ENCODE data around the gene FSD1L.
"Not testable (repeated sequence)": the region's sequence is repeated elsewhere in the genome, so short reads cannot be mapped to it uniquely, and the experiment has no call there.

Gene FSD1L

GRCh38 chr9:105484226-105484625 lies 36.4 kb downstream of the FSD1L start:
- DNase-seq (ENCODE audit: low spot score), result no peak

- DNase-seq (ENCODE audit: low spot score), result no peak
Measured at GRCh38 chr9:105485131-105485530, 37.3 kb downstream of the FSD1L start.

DNA sequence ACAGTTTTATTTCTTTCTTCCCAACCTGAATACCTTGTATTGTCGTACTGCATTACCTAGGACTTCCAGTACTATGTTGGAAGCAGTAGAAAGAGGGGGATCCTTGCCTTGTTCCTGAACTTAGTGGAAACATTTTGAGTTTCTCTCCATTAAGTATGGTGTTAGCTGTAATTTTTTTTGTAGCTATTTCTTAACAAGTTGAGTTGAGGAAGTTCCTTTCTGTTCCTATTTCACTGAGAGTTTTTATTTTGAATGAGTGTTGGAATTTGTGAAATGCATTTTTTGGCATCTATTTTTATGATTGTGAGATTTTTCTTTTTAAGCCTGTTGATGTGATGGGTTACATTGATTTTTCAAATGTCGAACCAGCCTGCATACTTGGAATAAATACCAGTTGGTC lies 49.0 kb downstream of the FSD1L start:
- DNase-seq (ENCODE audit: low spot score), result no peak

DNA sequence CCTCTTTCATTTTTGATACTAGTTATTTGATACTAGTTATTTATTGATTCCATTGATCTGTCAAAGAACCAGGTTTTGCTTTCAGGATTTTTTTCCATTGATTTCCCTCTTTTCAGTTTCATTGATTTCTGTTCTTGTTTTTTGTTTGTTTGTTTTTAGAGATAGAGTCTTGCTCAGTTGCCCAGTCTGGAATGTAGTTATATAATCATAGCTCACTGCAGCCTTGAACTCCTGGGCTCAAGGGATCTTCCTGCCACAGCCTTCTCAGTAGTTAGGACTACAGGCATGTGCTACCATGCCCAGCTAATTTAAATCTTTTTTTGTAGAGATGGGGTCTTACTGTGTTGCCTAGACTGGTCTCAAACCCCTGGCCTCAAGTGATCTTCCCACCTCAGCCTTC lies 49.9 kb downstream of the FSD1L start:
- no peak for DNase-seq (ENCODE audit: low spot score)

DNA sequence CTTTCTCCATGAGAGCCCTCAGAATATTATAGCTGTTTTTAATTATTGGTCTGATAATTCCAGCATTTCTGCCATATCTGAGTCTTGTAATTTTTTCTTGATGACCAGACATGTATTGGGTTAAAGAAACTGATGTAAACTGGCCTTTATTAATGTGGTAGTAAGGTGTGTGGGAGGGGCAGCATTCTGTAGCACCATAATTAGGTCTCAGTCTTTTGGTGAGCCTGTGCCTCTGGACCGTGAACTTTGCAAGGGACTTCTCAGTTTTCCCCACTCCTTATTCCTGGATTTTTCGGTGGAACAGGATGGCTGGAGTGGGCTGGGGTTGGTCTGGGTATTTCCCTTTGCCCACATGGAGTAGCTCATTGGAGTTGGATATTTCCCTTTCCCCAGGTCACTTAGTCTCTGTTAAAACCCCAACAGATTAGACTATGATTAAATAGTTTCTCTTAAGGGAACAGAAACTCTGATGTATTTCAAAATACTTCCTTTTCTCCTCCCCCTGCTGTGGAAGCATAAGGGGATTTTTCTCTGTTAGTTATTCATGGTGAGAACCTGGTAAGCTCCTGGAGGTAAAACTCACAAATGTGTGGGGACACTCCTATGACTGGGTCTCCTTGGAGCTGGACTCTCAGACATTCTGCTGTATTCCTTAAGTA lies 52.4 kb downstream of the FSD1L start:
- DNase-seq (ENCODE audit: low spot score), result no peak

- no peak for DNase-seq (ENCODE audit: low spot score)
Measured at GRCh38 chr9:105501414-105501813, 53.6 kb downstream of the FSD1L start.

DNA sequence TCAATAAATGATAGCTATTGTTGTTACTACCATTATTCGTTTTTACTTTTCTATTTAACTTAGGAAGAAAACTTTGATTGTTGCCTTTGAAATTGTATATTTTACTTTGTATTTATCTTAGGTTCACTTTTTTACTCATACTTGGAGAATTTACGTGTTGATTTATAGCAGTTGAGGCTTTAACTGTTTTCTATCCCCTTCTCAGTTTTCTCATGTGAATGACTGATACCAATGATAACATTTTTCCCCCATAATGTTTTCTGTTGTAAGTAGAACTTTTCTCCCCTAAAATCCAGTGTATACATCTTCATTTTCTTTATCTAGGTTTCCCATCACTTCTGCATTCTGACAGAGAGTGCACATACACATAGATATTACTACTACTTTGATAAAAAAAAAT lies 54.4 kb downstream of the FSD1L start:
- DNase-seq (ENCODE audit: low spot score), result no peak

GRCh38 chr9:105503881-105504280 lies 56.0 kb downstream of the FSD1L start:
- no peak for DNase-seq (ENCODE audit: low spot score)

DNA sequence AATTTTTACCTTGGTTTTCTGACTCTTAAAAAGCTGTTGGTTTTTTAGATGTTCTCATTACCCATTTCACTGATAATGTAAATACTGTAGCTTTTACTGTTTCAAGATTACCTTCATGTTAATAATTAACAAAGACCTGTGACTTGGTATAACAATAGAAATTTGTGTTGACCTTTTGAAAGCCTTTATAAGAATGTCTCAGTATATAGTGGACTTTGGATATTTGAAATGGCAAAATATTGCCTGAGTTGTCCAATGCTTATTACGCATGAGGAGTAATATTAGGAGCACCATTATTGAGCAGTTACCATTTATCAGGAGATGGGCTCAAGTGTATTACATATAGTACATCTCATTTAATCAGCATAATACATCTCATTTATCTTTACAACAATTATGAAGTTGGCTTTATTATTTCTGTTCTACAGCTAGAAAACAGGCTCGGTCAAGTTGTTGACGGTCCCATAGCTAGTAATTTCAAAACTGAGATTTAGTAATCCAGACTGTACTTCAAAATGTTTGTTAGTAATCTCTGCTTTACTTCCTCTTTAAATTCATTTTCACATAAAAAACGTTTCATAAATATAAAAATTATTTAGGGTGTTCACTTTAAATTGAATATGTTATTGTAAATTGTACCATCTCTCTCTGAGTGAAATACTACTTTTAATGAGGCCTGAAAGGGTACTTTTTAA lies 59.4 kb downstream of the FSD1L start:
- DNase-seq (ENCODE audit: low spot score), result no peak

DNA sequence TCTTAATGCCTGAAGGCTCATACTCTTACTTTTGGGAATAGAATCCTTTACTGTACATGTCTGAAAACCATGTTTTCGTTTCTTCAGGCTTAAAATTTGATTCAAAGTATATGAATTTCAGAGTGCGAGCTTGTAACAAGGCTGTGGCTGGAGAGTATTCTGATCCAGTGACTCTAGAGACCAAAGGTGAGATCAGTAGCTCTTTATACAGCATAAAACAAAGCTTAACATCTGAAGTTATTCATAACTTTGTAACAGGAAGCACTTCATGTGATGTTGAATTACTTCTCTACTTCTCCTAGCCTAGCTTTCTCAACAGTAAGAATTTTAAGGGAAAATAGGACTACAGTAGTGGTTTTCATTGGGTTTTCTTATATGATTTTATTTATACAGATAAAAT lies 60.7 kb downstream of the FSD1L start:
- DNase-seq (ENCODE audit: low spot score), result no peak

GRCh38 chr9:105510024-105510423 lies 62.2 kb downstream of the FSD1L start:
- DNase-seq (ENCODE audit: low spot score), result no peak

- DNase-seq (ENCODE audit: low spot score), result no peak
Measured at GRCh38 chr9:105511446-105511845, 63.6 kb downstream of the FSD1L start.

DNA sequence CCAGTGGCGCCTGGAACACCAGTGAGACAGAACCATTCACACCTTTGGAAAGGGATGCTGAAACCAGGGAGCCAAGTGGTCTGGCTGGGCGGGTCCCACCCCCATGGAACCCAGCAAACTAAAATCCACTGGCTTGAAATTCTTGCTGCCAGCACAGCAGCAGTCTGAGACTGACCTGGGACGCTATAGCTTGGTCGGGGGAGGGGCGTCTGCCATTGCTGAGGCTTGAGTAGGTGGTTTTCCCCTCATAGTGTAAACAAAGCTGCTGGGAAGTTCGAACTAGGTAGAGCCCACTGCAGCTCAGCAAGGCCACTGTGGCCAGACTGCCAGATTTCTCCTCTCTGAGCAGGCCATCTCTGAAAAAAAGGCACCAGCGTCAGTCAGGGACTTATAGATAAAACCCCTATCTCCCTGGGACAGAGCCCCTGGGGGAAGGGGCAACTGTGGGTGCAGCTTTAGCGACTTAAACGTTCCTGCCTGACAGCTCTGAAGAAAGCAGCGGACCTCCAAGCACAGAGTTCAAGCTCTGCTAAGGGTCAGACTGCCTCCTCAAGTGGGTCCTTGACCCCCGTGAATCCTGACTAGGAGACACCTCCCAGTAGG lies 68.1 kb downstream of the FSD1L start:
- no peak for DNase-seq (ENCODE audit: low spot score)

- DNase-seq (ENCODE audit: low spot score), result not testable (repeated sequence)
Measured at GRCh38 chr9:105519710-105520369, 72.0 kb downstream of the FSD1L start.

DNA sequence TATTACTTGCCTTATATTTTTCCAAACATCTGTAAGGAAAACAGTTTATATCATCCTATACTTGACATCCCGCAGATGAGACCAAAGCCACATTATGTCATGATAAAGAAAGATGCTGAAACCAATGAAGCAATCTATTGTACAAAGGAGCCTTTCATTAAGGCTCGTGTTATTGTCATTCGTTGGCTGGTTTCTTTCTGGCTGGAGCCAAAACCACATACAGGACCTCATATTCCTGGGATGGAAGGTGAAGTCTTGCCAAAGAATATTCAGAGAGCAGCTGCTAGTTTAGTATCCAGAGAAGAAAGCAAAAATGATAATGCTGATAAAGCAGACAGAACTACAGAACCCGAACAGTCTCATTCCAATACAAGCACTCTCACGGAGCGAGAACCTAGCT lies 73.2 kb downstream of the FSD1L start:
- not testable (repeated sequence) for DNase-seq (ENCODE audit: low spot score)

GRCh38 chr9:105522618-105523385 lies 75.0 kb downstream of the FSD1L start:
- not testable (repeated sequence) for DNase-seq (ENCODE audit: low spot score)

GRCh38 chr9:105531530-105531929 lies 83.7 kb downstream of the FSD1L start:
- DNase-seq (ENCODE audit: low spot score), result no peak

DNA sequence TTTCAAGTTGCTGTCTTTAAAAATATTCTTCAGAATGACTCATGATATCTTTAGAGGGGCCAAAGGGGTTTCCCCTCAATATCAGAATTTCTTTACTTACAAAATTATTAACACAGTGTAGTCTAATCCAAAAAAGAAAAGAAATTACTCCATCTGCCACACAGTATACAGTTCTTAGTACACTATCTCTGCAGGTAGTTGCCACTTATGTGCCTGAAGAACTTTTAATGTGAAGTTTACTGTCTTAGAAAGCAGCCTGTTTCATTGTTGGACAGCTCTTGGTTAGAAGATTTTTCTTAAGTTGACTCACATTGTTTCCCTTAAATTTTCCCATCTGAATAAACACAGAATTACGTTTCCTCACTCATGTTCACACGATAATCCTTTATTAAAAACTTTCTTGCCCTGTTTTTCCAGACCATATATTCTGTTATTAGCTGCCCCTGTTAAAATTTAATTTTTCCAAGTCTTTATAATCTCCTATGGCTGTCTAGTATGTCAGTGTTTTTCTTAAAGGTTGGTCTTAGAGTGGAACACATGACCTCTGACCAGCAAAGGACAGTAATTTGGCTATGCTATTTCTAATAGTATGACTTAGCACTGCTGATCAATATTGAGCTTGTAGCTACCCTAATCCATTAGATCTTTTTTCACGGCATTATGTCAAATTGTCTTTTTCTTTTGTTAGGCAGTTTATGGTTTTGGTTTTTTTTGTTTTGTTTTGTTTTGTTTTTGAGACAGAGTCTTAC lies 88.3 kb downstream of the FSD1L start:
- DNase-seq (ENCODE audit: low spot score), result no peak

- no peak for DNase-seq (ENCODE audit: low spot score)
Measured at GRCh38 chr9:105539452-105539851, 91.6 kb downstream of the FSD1L start.

DNA sequence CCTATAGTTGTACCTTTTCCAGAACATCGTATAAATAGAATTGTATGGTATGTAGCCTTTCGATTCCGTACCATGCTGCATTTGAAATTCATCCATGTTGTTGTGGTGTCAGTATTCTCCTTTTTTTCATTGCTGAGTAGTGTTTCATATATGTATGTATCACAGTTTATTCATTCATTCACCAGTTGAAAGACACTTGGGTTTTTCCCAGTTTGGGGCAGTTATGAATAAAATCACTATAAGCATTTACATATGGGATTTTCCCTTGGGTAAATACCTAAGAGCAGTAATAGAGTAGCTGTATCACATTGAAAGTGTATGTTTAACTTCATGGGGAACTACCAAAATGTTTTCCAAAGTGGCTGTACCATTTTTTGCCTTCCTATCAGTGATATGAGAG lies 94.0 kb downstream of the FSD1L start:
- no peak for DNase-seq (ENCODE audit: low spot score)

GRCh38 chr9:105554042-105554441 lies 106.2 kb downstream of the FSD1L start:
- DNase-seq (ENCODE audit: low spot score), result no peak
